ENCODE results near the gene GZF1.

DNA sequence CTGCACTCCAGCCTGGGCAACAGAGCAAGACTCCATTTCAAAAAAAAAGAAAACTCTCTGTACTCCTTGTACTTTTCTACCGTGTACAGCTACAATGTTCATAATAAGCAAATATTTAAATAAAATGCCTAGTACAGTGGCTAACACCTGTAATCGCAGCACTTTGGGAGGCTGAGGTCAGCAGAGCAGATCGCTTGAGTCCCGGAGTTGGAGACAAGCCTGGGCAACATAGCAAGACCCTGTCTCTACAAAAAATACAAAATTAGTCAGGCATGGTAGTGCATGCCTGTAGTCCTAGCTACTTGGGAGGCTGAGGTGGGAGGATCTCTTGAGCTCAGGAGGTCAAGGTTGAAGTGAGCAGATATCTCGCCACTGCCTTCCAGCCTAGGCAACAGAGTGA lies 53.6 kb downstream of the GZF1 start:
- TF ChIP-seq CTCF (IDR thresholded peaks at IDR 0.05; ENCODE audit: low read depth, low read length, poor library complexity, severe bottlenecking) (no peak), EZH2phosphoT487 (IDR thresholded peaks at IDR 0.05; ENCODE audit: borderline replicate concordance, low read length) (no peak)

Measured in DOHH2 (cell line).